Brain microvascular endothelial cell (primary cell): Measurements from ENCODE around the gene ELOVL6.
"Not testable (repeated sequence)": the region's sequence is repeated elsewhere in the genome, so short reads cannot be mapped to it uniquely, and the experiment has no call there.

Experiments used
- DNase-seq: peaks from one replicate; pipeline ENCODE4 v3.0.0-alpha.2; 2020
- H3K27ac ChIP-seq: fragments of 250-450 bp; sonication (Bioruptor Pico); 2 replicates; pipeline ENCODE4 v1.5.1; 2020; ENCODE audit warnings: mild to moderate bottlenecking, moderate library complexity
- H3K27me3 ChIP-seq: fragments of 250-450 bp; sonication (Bioruptor Pico); replicated peaks from 2 replicates; pipeline ENCODE4 v1.5.1; 2020; ENCODE audit warnings: mild to moderate bottlenecking
- H3K36me3 ChIP-seq: fragments of 250-450 bp; sonication (Bioruptor Pico); replicated peaks from 2 replicates; pipeline ENCODE4 v1.5.1; 2020; ENCODE audit warnings: mild to moderate bottlenecking
- H3K4me3 ChIP-seq: 2 replicates; pipeline ENCODE4 v1.5.1; 2011; ENCODE audit warnings: low read depth, mild to moderate bottlenecking, control low read depth, low read length, moderate library complexity
- in situ Hi-C: cut with HindIII; loops from 2 replicates; pipeline ENCODE4 v1.10.0; 2017; ENCODE audit warnings: low sequenced_read_pairs, low pct_ligation_motif_present
- TF ChIP-seq, protein P1 (sequence below): IDR thresholded peaks from 2 replicates; pipeline ENCODE4 v1.5.1; 2011; ENCODE audit warnings: low read depth, mild to moderate bottlenecking, moderate library complexity, low read length, control low read depth, inconsistent platforms; ENCODE audit errors: missing control alignments

ELOVL6 gene

DNA sequence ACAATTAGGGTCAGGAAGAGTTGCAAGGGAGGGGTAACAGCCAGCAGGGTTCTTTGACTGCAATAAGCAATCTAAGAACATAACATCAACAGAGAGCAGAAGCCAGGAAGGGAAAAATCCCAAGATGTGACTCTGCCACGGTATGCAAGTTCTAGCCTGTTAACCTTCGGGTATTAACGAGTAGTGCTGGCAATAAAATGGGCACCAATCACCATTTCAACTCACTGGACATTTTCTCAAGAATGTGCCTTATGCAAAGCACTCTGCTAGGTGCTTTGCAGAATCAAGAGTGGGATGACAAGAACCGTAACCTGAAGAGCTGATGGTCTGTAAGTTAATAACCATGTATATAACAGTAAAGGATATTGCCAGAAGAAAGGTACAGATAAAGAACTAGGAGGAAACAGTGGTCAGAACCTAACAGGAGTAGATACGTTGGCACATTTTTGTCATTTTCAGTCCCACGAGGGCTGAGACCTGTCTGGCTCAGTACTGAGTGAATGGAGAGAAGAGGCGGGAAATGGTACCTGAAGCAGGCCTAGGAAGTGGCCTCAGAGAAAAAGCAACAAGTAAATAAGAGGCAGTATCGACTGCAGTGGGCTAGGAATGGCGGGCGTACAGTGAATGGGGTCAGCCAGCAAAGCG, 2.7 kb downstream of the ELOVL6 start:
- in situ Hi-C loops, result no loop called here
- Histone ChIP-seq H3K27ac (no peak overlapping the region), H3K36me3 (no peaks in the 10 kb centered on the region), H3K27me3 (no peaks in the 10 kb centered on the region), H3K4me3 (peak overlapping the region; percentile 85)
- DNase-seq, result no peak
- TF ChIP-seq, protein P1, sequence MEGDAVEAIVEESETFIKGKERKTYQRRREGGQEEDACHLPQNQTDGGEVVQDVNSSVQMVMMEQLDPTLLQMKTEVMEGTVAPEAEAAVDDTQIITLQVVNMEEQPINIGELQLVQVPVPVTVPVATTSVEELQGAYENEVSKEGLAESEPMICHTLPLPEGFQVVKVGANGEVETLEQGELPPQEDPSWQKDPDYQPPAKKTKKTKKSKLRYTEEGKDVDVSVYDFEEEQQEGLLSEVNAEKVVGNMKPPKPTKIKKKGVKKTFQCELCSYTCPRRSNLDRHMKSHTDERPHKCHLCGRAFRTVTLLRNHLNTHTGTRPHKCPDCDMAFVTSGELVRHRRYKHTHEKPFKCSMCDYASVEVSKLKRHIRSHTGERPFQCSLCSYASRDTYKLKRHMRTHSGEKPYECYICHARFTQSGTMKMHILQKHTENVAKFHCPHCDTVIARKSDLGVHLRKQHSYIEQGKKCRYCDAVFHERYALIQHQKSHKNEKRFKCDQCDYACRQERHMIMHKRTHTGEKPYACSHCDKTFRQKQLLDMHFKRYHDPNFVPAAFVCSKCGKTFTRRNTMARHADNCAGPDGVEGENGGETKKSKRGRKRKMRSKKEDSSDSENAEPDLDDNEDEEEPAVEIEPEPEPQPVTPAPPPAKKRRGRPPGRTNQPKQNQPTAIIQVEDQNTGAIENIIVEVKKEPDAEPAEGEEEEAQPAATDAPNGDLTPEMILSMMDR, result no peak

DNA sequence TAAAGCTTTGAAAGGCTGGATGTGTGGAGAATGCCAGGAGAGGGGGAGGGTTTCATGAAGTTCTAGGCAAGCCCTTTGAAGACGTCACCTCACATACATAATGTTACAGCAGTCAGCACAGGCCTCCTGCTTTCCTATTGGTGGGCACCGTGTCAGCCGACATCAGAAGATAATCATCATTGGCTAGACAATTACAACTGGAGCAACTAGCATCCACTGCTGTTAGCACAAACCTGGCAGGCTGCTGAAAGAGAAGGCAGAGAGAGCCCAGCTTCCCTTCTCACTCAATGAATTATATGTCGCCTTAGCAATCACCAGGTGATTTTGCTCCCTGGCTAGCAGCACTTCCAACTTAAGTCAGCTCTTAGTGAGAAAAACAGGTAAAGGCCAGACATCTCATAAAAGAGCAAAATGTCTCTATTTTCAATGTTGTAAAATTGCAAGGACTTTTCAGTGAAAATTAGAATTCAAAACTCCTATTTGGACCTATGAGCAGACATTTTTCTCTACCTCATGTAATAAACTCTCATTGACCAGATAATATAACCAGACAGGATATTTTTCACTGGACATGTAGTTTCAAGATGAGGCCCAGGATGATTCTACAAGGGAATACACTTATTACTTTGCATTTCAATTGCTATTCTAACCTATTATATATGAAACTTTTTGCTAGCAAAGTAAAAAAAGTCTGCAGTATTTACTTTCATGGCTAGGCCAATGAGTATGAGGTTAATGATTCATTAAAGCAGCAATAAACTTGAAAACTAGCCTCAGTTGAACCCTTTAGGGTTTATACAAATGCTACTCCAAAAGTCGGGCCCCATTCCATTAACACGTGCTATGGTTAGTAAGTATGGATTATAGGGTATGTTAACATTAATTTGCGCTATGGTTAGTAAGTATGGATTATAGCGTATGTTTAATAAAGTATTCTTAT, 4.3 kb downstream of the ELOVL6 start:
- in situ Hi-C loops, result no loop called here
- H3K36me3 ChIP-seq, result no peaks in the 10 kb centered on the region
- TF ChIP-seq, protein P1, result no peak
- peak; percentile 98 for DNase-seq
- H3K27ac ChIP-seq, result peak overlapping the region; percentile 43
- H3K27me3 ChIP-seq, result no peaks in the 10 kb centered on the region
- no peak overlapping the region for H3K4me3 ChIP-seq

DNA sequence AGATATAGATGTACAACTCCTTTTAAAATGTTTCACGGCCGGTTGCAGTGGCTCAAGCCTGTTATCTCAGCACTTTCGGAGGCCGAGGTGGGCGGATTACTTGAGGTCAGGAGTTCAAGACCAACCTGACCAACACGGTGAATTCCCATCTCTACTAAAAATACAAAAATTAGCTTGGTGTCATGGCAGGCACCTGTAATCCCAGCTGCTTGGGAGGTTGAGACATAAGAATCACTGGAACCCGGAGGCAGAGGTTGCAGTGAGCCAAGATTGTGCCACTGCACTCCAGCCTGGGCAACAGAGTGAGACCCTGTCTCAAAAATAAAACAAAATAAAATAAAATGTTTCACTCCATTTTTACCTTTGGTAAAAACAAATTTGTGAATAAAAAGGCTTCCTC, 5.1 kb downstream of the ELOVL6 start:
- H3K27me3 ChIP-seq, H3K27ac ChIP-seq, in situ Hi-C loops, DNase-seq, H3K36me3 ChIP-seq, H3K4me3 ChIP-seq: not testable (repeated sequence)

DNA sequence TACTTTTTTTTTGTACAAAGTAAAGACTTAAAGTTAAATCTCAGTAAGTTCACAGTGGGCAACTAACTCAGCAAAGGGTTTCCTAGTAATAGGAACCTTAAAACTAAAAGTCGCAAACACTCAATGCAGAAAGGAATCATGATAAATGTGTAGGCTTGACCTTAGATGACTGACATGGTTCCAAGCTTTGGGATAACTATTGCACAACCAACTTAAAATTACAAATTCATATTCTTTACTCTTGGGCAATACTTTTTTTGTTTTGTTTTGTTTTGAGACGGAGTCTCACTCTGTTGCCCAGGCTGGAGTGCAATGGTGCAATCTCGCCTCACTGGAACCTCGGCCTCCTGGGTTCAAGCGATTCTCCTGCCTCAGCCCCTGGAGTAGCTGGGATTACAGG, 8.2 kb downstream of the ELOVL6 start:
- Histone ChIP-seq H3K27me3 (no peaks in the 10 kb centered on the region), H3K36me3 (no peaks in the 10 kb centered on the region), H3K4me3 (no peak overlapping the region), H3K27ac (no peak overlapping the region)
- DNase-seq, result no peak
- in situ Hi-C loops, result no loop called here
- TF ChIP-seq, protein P1, result no peak

DNA sequence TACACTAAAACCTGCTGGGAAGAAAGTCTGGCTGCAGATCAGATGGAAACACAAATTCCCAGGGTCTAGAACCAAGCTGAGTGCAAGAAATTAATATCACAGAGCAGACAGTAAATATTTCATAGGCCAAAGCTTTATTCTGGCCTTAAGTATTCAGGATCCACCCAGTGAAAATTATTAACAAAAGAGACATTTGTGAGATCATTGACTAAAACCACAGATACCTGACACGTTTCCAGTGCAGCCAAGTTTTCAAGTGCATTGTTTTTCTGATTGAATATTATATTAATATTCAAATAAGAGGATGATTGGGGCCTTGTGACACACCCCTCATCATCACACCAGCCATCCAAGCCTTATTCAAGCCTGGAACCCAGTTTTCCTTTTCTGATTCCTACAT, 10.3 kb downstream of the ELOVL6 start:
- H3K27me3 ChIP-seq, result no peaks in the 10 kb centered on the region
- in situ Hi-C loops, result no loop called here
- no peaks in the 10 kb centered on the region for H3K36me3 ChIP-seq
- DNase-seq, result no peak
- TF ChIP-seq, protein P1, result no peak
- no peak overlapping the region for H3K4me3 ChIP-seq
- no peak overlapping the region for H3K27ac ChIP-seq

DNA sequence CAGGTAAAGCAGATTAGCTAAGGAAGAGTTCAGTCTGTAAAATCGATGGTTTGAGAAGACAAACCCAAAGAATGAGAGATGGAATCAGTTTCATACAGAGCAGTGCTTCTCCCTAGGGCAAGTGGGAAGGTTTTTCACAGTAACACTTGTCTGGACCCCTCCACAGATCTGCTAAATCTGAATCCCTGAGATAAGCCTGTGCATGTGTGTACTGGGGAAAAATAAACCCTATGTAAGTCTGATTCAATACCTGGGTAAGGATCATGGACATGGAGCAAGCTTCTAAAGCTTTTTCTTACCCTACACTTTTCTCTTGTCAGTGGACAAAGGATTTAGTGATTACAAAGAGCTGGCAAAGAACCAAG, 13.6 kb downstream of the ELOVL6 start:
- in situ Hi-C loops, result no loop called here
- H3K36me3 ChIP-seq, result no peaks in the 10 kb centered on the region
- DNase-seq, result no peak
- TF ChIP-seq, protein P1, result no peak
- no peak overlapping the region for H3K4me3 ChIP-seq
- H3K27me3 ChIP-seq, result no peaks in the 10 kb centered on the region
- no peak overlapping the region for H3K27ac ChIP-seq
